ENCODE results near the gene UBR7.
"Not testable (repeated sequence)": the region's sequence is repeated elsewhere in the genome, so short reads cannot be mapped to it uniquely, and the experiment has no call there.

Gene UBR7

DNA sequence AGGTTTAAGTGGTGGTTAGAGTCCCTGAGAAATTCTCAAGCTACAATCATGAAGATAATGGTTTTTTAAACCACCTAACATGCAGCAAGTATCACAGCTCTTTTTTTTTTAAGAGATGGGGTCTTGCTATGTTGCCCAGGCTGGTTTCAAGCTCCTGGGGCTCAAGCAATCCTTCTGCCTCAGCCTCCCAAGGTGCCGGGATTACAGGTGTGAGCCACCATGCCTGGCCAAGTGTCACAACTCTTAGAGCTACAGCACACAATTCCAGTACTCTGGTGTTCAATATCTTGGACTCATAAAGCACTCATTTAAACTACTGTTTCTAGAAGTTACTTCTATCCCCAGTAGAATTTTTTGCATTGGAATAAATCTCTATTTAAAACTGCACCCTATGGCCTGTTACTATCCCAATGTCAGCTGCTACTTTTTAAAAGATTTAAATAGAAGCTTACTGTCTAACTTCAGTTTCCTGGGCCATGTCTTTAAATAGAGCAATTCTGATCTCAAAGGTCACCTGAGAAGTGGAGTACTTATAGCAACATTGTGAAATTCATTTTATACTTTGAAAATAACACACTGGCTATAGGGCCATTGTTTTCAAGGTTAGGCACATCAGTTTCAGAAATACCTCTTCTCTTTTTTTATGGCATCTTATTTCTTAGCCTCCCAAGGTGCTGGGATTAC is 11.6 kb upstream of the UBR7 start:
- no peak for DNase-seq (ENCODE audit: low read depth)

DNA sequence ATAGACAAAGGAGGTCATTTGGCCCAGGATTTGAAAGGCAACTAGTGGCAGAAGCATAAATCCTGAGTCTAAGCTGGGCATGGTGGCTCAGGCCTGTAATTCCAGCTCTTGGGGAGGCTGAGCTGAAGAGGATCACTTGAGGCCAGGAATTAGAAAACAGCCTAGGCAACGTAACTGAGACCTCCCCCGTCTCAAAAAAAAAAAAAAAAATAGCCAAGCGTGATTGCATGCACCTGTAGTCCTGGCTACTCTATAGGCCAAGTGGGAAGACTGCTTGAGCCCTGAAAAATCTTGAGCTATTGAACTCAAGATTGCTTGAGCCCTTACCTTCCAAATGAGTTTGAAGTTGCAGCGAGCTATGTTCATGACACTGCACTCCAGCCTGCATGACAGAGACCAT is 8.0 kb upstream of the UBR7 start:
- no peak for DNase-seq (ENCODE audit: low read depth)

DNA sequence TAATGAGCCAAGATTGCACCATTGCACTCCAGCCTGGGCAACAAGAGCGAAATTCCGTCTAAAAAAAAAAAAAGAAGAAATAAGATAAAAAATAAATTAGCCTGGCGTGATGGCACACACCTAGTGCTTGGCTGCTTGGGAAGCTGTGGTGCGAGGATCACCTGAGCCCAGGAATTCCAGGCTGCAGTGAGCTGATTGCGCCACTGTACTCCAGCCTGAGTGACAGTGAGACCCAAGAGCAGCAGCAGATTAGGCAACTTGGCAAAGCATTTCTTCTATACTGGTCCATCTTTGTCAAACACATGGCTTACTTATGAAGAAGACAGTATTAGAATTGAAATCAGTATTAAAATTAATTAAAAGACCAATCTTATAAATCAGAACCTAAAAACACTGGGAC is 6.5 kb upstream of the UBR7 start:
- DNase-seq (ENCODE audit: low read depth), result no peak

- DNase-seq (ENCODE audit: low read depth), result no peak
These were observed 5.8 kb upstream of the UBR7 start for GRCh38 chr14:93201155-93201704.

DNA sequence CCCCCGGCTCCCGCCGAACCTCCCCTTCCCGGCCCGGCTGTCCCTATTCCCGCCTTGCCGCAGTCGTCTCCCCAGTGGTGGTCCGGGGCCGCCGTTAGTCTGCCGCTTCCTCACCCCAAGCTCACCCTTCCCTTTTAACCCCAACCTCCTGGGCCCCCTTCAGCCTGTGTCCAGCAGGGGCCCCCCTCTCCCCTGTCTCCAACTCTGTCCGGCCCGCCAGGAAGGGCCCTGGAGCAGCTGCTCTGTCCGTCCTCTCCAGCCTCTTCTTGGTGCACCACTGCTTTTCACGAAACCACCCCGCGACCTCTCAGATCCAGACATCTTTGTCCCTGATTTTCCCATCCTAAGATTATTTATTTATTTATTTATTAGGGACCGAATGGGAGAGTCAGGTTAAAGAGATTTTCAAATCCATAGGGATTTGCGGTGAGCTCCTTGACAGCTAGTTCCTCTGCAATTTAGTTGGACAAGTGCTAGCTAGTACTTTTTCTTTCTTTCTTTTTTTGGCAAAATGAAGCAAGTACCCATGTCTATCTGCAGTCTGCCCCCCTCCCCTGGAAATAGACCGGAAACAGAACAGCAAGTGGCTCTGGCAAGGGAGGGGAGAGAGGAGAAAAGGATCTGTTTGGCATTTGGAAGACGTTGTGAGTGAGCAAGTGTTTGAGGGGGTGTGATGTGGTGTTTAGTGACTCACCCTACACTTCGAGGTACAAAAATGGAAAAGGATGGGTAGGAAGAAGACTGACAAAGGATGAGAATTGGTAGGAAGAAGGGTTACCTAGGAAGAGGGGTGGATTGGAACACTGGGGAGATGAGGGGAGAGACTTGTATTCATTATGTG is 632 bp downstream of the UBR7 start:
- DNase-seq (ENCODE audit: low read depth), result no peak

GRCh38 chr14:93212432-93212831 is 5.4 kb downstream of the UBR7 start:
- DNase-seq (ENCODE audit: low read depth), result no peak

DNA sequence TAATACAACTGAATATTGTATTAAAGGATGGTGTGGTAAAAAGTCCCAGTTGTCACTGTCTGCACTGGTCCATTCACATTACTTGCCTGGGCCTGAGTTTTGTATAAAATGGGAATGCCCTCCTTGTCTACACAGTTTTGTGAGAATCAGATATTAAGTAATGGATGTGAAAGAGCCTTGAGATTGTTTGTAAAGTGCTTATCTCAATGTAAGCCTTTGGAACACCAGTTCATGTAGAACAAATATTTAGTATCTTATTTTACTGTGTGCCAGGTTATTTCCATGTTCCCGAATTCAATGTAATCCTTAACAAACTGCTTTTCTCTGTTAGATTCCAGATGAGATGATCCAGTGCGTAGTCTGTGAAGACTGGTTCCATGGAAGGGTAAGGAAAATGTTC is 7.5 kb downstream of the UBR7 start:
- no peak for DNase-seq (ENCODE audit: low read depth)

DNA sequence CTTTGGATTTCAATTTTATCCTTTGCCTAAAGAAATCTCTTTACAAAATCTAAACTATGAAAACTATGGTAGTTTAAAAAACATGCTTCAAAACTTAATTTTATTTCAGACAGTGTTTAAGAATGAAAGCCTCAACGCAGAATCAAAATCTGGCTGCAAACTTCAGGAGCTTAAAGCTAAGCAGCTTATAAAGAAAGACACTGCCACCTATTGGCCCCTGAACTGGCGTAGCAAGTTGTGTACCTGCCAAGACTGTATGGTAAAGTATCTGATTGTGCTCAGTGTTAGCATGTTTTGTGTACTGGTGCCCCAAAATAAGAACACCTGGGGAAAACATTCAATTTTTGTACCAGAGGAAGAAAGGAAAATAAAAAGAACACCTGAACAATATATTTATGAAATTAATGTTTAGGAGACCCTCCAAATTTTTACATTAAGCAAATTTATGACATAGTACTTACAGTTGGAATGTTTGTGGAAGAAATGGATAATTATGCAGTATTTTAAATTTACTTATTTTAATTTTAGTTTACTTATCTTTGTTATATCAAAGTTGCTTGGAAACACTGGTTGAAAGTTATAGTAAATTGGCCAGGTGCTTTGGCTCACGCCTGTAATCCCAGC is 12.2 kb downstream of the UBR7 start:
- no peak for DNase-seq (ENCODE audit: low read depth)

DNA sequence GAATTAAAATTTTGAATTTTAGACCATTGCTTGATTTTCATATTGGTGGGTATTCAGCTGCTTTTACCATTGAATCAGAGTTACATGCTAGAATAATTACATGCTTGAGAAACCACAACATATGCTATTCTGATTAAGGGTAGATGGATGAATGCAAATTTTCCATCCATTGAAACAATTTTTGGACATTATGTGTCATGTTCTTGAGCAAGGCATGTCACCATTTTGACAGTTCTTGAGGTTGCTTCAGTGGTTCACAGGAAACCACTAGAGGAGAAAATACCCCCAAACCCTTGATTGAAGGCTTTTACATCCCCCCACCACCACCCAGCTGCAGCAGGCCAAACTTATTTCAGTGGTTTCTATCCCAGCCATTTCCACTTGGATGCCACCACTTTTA is 13.5 kb downstream of the UBR7 start:
- no peak for DNase-seq (ENCODE audit: low read depth)

DNA sequence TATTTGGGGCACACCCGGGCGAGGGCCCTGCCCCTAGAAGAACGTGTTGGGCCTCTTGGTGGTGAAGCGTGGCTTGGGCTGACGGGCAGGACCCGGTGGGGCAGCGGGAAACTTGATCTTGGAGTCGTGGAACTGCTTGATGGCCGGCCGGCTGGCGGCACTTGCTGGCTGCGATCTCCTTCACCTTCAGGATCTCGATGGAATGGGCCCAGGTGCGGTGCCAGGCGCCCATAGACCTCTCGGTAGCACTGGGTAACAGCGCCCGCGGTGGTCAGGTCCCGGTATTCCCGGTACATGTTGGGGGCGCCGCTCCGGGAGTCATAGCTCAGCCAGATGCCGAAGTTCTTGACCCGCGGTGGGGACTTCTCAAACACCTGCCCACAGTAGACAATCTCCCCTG is 16.5 kb downstream of the UBR7 start:
- no peak for DNase-seq (ENCODE audit: low read depth)

DNA sequence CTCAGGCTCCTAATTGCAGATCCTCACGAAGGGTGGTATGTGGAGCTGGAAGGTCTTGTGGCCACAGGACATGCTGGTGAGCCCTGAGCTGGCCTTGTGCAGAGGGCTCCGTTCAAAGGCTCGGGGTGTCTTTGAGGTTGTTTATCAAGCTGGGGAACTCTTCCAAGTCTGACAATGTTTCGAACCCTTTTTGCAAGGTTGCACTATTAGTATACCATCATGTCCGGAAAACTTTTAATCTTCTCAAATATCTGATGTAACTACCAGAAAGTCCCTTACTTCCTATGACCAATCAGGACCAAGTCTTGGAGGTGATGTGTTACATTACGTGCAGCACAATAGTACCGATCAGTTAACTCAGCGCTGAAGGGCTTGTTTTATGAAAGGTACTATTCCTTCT is 21.5 kb downstream of the UBR7 start:
- no peak for DNase-seq (ENCODE audit: low read depth)

- no peak for DNase-seq (ENCODE audit: low read depth)
These were observed 23.5 kb downstream of the UBR7 start for GRCh38 chr14:93230539-93230938.

GRCh38 chr14:93231129-93231979 is 24.3 kb downstream of the UBR7 start:
- DNase-seq (ENCODE audit: low read depth), result no peak

- no peak for DNase-seq (ENCODE audit: low read depth)
These were observed 25.1 kb downstream of the UBR7 start for GRCh38 chr14:93232159-93232558.

- not testable (repeated sequence) for DNase-seq (ENCODE audit: low read depth)
These were observed 26.0 kb downstream of the UBR7 start for GRCh38 chr14:93233078-93233477.

DNA sequence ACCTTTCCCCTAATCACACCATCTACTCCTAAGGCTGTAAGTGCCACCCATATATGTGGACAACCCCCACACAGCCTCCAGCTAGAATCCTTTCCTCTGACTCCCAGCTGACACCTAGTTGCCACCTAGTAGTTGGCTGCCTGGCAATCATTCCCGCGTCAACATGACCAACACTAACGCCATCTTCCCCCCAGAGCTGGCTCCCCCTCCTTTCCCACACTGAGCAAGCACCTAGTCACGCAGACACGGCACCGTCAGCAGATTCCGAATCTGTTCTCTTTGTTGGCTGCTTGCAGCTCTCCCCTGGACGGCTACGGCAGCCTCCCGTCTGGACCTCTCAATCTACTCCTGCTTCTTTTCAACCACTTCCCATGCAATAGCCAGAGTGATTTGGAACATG is 27.7 kb downstream of the UBR7 start:
- DNase-seq (ENCODE audit: low read depth), result no peak

- DNase-seq (ENCODE audit: low read depth), result no peak
These were observed 33.0 kb downstream of the UBR7 start for GRCh38 chr14:93239869-93240677.

GRCh38 chr14:93240678-93241000 is 33.6 kb downstream of the UBR7 start:
- no peak for DNase-seq (ENCODE audit: low read depth)

GRCh38 chr14:93245764-93246420 is 38.8 kb downstream of the UBR7 start:
- no peak for DNase-seq (ENCODE audit: low read depth)

- DNase-seq (ENCODE audit: low read depth), result no peak
These were observed 39.5 kb downstream of the UBR7 start for GRCh38 chr14:93246534-93246933.

Measured in activated T-helper 9 cell treated with anti-CD3 and anti-CD28 coated beads, Interleukin-2, amount 50 U/mL, for 16 hours (primary cell).